ENCODE results near the gene CHMP4B. TPM values are rescaled to one million over a fixed set of nuclear protein-coding genes. Genes with fewer than 3 reads are reported as not detected.

Gene CHMP4B
- total RNA-seq, 1 donor from 2014 or later = 46.4 TPM

DNA sequence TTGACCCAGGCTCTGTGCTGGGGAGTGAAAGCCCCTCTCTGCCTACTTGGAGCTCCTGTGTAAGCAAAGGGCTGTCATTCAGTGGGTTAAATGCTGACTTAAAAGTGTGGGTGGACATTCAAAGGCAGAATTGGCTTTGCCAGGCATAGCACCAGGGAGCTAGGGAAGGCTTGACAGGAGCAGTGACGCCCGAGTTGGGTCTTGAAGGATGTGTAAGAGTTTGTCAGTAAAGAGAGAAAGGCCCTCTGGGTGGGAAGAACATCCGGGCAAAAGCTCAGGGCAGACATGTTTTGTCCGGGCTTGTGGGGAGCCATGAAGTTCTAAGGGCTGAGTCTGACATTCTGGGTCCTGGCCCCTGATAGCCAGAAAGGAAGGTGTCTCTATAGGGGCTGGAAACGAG, 27.9 kb upstream of the CHMP4B start:
- no peak overlapping the region for H3K4me3 Mint-ChIP-seq (ENCODE audit: unreplicated experiment)
- no peaks in the 10 kb centered on the region for H3K4me1 Mint-ChIP-seq (ENCODE audit: low read depth, unreplicated experiment)
- H3K36me3 Mint-ChIP-seq (ENCODE audit: unreplicated experiment) = no peaks in the 10 kb centered on the region
- no peak overlapping the region for H3K27ac Mint-ChIP-seq (ENCODE audit: unreplicated experiment)
- peaks cover 2% of the 10 kb centered on the region for H3K9me3 Mint-ChIP-seq (ENCODE audit: unreplicated experiment)
- peaks cover 8% of the 10 kb centered on the region for H3K27me3 Mint-ChIP-seq (ENCODE audit: unreplicated experiment)
- TF ChIP-seq, protein P1, sequence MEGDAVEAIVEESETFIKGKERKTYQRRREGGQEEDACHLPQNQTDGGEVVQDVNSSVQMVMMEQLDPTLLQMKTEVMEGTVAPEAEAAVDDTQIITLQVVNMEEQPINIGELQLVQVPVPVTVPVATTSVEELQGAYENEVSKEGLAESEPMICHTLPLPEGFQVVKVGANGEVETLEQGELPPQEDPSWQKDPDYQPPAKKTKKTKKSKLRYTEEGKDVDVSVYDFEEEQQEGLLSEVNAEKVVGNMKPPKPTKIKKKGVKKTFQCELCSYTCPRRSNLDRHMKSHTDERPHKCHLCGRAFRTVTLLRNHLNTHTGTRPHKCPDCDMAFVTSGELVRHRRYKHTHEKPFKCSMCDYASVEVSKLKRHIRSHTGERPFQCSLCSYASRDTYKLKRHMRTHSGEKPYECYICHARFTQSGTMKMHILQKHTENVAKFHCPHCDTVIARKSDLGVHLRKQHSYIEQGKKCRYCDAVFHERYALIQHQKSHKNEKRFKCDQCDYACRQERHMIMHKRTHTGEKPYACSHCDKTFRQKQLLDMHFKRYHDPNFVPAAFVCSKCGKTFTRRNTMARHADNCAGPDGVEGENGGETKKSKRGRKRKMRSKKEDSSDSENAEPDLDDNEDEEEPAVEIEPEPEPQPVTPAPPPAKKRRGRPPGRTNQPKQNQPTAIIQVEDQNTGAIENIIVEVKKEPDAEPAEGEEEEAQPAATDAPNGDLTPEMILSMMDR (IDR thresholded peaks at IDR 0.05; ENCODE audit: partially characterized antibody, unreplicated experiment) = no peak
- no peak for DNase-seq

DNA sequence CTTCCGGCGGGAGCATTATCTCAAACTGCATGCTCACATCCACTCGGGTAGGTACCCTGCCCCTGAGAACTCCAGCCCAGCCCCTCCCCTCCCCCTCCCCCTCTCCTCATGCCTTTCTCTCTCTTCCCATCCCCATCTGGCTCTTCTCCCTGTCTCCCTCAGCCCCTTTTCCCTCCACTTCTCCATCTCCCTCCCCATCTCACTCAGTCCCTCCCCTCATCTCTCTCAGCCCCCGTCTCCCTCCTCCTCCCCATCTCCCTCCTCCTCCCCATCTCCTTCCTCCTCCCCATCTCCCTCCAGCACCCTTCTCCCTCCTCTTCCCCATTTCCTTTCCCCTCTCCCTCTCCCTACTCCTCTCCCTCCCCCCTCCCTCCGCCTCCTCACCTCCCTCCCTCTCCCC, 27.3 kb upstream of the CHMP4B start:
- H3K4me1 Mint-ChIP-seq (ENCODE audit: low read depth, unreplicated experiment) = no peaks in the 10 kb centered on the region
- H3K4me3 Mint-ChIP-seq (ENCODE audit: unreplicated experiment) = no peak overlapping the region
- H3K27ac Mint-ChIP-seq (ENCODE audit: unreplicated experiment) = no peak overlapping the region
- peaks cover 7% of the 10 kb centered on the region for H3K27me3 Mint-ChIP-seq (ENCODE audit: unreplicated experiment)
- TF ChIP-seq, protein P1 (IDR thresholded peaks at IDR 0.05; ENCODE audit: partially characterized antibody, unreplicated experiment) = no peak
- no peak for DNase-seq
- no peaks in the 10 kb centered on the region for H3K36me3 Mint-ChIP-seq (ENCODE audit: unreplicated experiment)
- H3K9me3 Mint-ChIP-seq (ENCODE audit: unreplicated experiment) = peaks cover 2% of the 10 kb centered on the region

DNA sequence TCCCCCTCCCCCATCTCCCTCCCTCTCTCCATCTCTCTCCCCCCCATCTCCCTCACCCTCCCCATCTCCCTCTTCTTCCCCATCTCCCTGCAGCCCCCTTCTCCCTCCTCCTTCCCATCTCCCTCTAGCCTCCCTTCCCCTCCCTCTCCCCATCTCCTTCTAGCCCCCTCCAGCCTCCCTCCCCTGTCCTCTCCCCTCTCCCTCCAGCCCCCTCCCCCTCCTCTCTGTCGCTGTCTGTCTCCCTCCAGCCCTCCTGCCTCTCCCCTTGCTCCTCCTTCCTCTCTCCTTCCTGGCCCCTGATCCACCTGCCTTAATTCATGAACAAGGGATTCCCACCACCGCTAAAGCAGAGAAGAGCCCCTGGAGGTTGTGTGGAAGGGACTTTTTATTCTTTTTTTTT, 26.9 kb upstream of the CHMP4B start:
- no peak for DNase-seq
- Mint-ChIP-seq H3K27me3 (ENCODE audit: unreplicated experiment) (peaks cover 7% of the 10 kb centered on the region), H3K36me3 (ENCODE audit: unreplicated experiment) (no peaks in the 10 kb centered on the region), H3K9me3 (ENCODE audit: unreplicated experiment) (peaks cover 2% of the 10 kb centered on the region), H3K4me1 (ENCODE audit: low read depth, unreplicated experiment) (no peaks in the 10 kb centered on the region), H3K4me3 (ENCODE audit: unreplicated experiment) (no peak overlapping the region), H3K27ac (ENCODE audit: unreplicated experiment) (no peak overlapping the region)
- TF ChIP-seq, protein P1 (IDR thresholded peaks at IDR 0.05; ENCODE audit: partially characterized antibody, unreplicated experiment) = no peak

DNA sequence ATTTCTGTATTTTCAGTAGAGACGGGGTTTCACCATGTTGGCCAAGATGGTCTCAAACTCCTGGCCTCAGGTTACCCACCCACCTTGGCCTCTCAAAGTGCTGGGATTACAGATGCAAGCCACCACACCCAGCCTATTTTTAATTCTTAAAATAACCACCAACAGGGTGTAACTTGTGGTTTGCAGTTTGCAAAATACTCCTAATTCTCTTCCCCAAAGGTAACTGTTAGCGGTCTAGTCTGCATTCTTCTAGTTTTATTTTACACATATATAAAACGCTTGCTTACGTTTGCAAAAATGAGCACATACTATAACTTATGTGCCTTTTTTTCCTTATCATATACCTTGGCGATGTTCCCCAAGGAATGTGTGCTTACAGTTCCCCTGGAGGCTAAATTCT, 25.6 kb upstream of the CHMP4B start:
- H3K27ac Mint-ChIP-seq (ENCODE audit: unreplicated experiment) = no peak overlapping the region
- H3K36me3 Mint-ChIP-seq (ENCODE audit: unreplicated experiment) = no peaks in the 10 kb centered on the region
- H3K4me1 Mint-ChIP-seq (ENCODE audit: low read depth, unreplicated experiment) = peaks cover 2% of the 10 kb centered on the region
- DNase-seq = no peak
- H3K4me3 Mint-ChIP-seq (ENCODE audit: unreplicated experiment) = no peak overlapping the region
- H3K27me3 Mint-ChIP-seq (ENCODE audit: unreplicated experiment) = peaks cover 3% of the 10 kb centered on the region
- TF ChIP-seq, protein P1 (IDR thresholded peaks at IDR 0.05; ENCODE audit: partially characterized antibody, unreplicated experiment) = no peak
- H3K9me3 Mint-ChIP-seq (ENCODE audit: unreplicated experiment) = peaks cover 2% of the 10 kb centered on the region

DNA sequence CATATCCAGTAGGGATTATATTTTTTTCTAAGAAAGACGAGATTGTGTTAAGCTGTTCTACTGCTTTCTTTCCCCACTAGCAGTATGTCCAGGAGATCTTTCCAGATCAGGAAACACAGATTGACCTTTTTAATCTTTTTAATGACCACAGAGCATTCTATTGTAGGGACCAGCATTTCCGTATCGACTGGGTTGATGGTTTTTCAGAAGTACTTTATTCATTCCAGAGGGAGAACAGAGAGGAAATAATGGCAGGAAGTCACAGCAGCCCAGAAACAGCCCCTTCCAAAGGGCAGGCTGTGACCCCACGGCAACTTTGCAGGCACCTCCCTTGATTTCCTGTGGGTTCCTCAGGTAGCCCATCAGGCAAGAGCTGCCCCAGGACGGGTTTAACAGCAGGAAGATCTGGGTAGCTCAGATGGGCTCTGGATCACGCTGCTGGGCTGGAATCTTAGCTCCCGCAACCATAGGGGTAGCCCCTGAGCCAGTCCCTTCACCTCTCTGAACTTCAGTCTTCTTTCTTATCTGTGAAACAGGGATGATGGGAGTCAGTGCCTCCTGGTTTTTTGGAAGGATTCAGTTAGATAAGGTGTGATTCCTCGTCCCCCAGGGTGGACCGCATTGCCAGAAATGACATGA, 23.8 kb upstream of the CHMP4B start:
- H3K4me3 Mint-ChIP-seq (ENCODE audit: unreplicated experiment) = no peak overlapping the region
- H3K27ac Mint-ChIP-seq (ENCODE audit: unreplicated experiment) = no peak overlapping the region
- H3K4me1 Mint-ChIP-seq (ENCODE audit: low read depth, unreplicated experiment) = peaks cover 4% of the 10 kb centered on the region
- DNase-seq = no peak
- peaks cover 4% of the 10 kb centered on the region for H3K27me3 Mint-ChIP-seq (ENCODE audit: unreplicated experiment)
- H3K9me3 Mint-ChIP-seq (ENCODE audit: unreplicated experiment) = peaks cover 2% of the 10 kb centered on the region
- TF ChIP-seq, protein P1 (IDR thresholded peaks at IDR 0.05; ENCODE audit: partially characterized antibody, unreplicated experiment) = no peak
- H3K36me3 Mint-ChIP-seq (ENCODE audit: unreplicated experiment) = no peaks in the 10 kb centered on the region
